ENCODE results near the gene ZNF512B.

Gene ZNF512B

DNA sequence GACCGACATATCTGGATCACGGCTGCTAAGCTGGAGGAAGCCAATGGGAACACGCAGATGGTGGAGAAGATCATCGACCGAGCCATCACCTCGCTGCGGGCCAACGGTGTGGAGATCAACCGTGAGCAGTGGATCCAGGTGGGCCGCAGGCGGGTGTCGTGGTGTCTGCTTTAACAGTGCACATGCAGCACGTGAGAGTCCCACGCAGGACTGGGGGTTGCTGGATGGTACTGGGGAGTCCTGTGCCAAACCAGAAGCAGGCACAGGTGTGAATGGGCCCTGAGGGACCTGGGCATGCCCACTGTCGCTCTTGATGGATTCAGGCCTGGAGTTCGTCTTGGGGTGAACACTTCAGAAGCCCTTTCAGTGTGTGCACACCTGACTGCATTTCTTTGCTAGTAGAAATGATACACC lies 41.6 kb upstream of the ZNF512B start:
- Histone ChIP-seq H4K20me1 (ENCODE audit: insufficient read depth, low read length) (no peaks in the 10 kb centered on the region), H3K27me3 (ENCODE audit: insufficient read depth, low read length) (no peaks in the 10 kb centered on the region), H2AFZ (ENCODE audit: low read length) (no peak overlapping the region), H3K36me3 (ENCODE audit: insufficient read depth, low read length) (peaks cover 80% of the 10 kb centered on the region), H3K4me1 (ENCODE audit: insufficient read depth, low read length, severe bottlenecking) (peaks cover 11% of the 10 kb centered on the region), H3K79me2 (ENCODE audit: insufficient read depth, low read length) (no peaks in the 10 kb centered on the region), H3K27ac (ENCODE audit: low read depth, low read length, poor library complexity, severe bottlenecking) (peak overlapping the region; percentile 64), H3F3A (ENCODE audit: insufficient read depth, low read length) (no peaks in the 10 kb centered on the region), H3K4me3 (ENCODE audit: low read depth, low read length, poor library complexity, severe bottlenecking) (no peak overlapping the region), H3K9me3 (ENCODE audit: low read length) (peaks cover 10% of the 10 kb centered on the region), H3K4me2 (ENCODE audit: low read length) (no peak overlapping the region), H3K9me2 (ENCODE audit: low read depth, low read length) (no peaks in the 10 kb centered on the region), H3K9ac (ENCODE audit: low read length) (no peak overlapping the region)
- TF ChIP-seq, protein P1, sequence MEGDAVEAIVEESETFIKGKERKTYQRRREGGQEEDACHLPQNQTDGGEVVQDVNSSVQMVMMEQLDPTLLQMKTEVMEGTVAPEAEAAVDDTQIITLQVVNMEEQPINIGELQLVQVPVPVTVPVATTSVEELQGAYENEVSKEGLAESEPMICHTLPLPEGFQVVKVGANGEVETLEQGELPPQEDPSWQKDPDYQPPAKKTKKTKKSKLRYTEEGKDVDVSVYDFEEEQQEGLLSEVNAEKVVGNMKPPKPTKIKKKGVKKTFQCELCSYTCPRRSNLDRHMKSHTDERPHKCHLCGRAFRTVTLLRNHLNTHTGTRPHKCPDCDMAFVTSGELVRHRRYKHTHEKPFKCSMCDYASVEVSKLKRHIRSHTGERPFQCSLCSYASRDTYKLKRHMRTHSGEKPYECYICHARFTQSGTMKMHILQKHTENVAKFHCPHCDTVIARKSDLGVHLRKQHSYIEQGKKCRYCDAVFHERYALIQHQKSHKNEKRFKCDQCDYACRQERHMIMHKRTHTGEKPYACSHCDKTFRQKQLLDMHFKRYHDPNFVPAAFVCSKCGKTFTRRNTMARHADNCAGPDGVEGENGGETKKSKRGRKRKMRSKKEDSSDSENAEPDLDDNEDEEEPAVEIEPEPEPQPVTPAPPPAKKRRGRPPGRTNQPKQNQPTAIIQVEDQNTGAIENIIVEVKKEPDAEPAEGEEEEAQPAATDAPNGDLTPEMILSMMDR (IDR thresholded peaks at IDR 0.05; ENCODE audit: low read length): no peak
- TF ChIP-seq EZH2 (IDR thresholded peaks at IDR 0.05; ENCODE audit: borderline replicate concordance, low read length): no peak

DNA sequence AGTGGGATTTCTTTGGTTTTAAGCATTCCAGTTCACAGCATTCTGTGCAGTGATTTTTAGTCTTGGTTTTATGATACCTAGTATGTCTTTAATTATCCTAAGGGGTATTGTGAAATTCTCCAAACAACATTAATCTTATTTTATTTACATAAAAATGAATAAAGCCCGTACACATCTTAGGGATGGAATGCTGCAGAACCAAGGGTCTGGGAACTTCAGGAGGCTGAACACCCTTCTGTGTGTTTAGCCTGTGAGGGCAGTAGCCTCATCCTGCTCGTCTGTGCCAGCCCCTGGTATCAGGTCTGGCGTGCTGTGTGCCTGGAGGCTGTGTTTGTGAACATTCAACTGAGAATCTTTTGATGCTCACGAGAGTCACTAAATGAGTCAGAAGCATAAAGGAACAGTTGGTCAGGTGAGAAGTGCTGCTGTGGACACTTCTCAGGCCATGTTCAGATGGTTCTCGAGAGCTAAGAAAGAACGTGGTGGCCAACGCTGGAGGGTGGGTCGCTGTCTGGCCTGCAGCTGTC lies 41.0 kb upstream of the ZNF512B start:
- Histone ChIP-seq H2AFZ (ENCODE audit: low read length) (no peak overlapping the region), H4K20me1 (ENCODE audit: insufficient read depth, low read length) (no peaks in the 10 kb centered on the region), H3K4me3 (ENCODE audit: low read depth, low read length, poor library complexity, severe bottlenecking) (no peak overlapping the region), H3K79me2 (ENCODE audit: insufficient read depth, low read length) (no peaks in the 10 kb centered on the region), H3K9ac (ENCODE audit: low read length) (no peak overlapping the region), H3K27me3 (ENCODE audit: insufficient read depth, low read length) (no peaks in the 10 kb centered on the region), H3K27ac (ENCODE audit: low read depth, low read length, poor library complexity, severe bottlenecking) (no peak overlapping the region), H3K9me2 (ENCODE audit: low read depth, low read length) (no peaks in the 10 kb centered on the region), H3K4me1 (ENCODE audit: insufficient read depth, low read length, severe bottlenecking) (peaks cover 11% of the 10 kb centered on the region), H3F3A (ENCODE audit: insufficient read depth, low read length) (no peaks in the 10 kb centered on the region), H3K9me3 (ENCODE audit: low read length) (peaks cover 10% of the 10 kb centered on the region), H3K36me3 (ENCODE audit: insufficient read depth, low read length) (peaks cover 82% of the 10 kb centered on the region), H3K4me2 (ENCODE audit: low read length) (no peak overlapping the region)
- TF ChIP-seq, protein P1 (IDR thresholded peaks at IDR 0.05; ENCODE audit: low read length): no peak
- no peak for TF ChIP-seq EZH2 (IDR thresholded peaks at IDR 0.05; ENCODE audit: borderline replicate concordance, low read length)

DNA sequence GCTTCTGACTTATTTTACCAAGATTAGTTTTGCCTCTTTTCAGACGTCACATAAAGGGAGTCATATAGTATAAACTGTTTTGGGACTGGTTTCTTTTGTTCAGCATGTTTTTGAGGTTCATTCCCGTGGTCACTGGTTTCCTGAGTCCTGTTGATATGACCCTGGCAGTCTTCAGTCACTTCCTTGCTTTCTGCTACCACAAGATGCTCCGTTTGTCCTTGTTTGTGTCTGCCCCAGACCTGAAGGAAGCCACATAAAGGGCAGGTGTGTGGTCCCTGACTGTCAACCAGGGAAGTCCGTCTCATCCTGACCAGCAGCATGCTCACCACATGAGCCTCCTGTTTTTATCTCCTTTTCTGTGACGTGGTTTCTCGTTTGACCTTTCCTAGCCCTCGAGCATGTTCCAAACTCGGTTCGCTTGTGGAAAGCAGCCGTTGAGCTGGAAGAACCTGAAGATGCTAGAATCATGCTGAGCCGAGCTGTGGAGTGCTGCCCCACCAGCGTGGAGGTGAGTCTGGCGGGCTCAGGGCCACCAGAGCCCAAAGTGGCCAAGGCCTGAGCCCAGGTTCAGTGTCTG lies 40.2 kb upstream of the ZNF512B start:
- H3K9me3 ChIP-seq (ENCODE audit: low read length): peaks cover 10% of the 10 kb centered on the region
- no peaks in the 10 kb centered on the region for H3K79me2 ChIP-seq (ENCODE audit: insufficient read depth, low read length)
- no peak overlapping the region for H3K4me3 ChIP-seq (ENCODE audit: low read depth, low read length, poor library complexity, severe bottlenecking)
- H4K20me1 ChIP-seq (ENCODE audit: insufficient read depth, low read length): no peaks in the 10 kb centered on the region
- no peak overlapping the region for H3K9ac ChIP-seq (ENCODE audit: low read length)
- H3K4me1 ChIP-seq (ENCODE audit: insufficient read depth, low read length, severe bottlenecking): peaks cover 11% of the 10 kb centered on the region
- no peak overlapping the region for H2AFZ ChIP-seq (ENCODE audit: low read length)
- TF ChIP-seq EZH2 (IDR thresholded peaks at IDR 0.05; ENCODE audit: borderline replicate concordance, low read length): no peak
- TF ChIP-seq, protein P1 (IDR thresholded peaks at IDR 0.05; ENCODE audit: low read length): no peak
- no peaks in the 10 kb centered on the region for H3K27me3 ChIP-seq (ENCODE audit: insufficient read depth, low read length)
- no peaks in the 10 kb centered on the region for H3F3A ChIP-seq (ENCODE audit: insufficient read depth, low read length)
- no peaks in the 10 kb centered on the region for H3K9me2 ChIP-seq (ENCODE audit: low read depth, low read length)
- H3K36me3 ChIP-seq (ENCODE audit: insufficient read depth, low read length): peaks cover 82% of the 10 kb centered on the region
- no peak overlapping the region for H3K4me2 ChIP-seq (ENCODE audit: low read length)
- H3K27ac ChIP-seq (ENCODE audit: low read depth, low read length, poor library complexity, severe bottlenecking): no peak overlapping the region

All from OCI-LY1 (cell line).